Esophagus muscularis mucosa (tissue), 4 donors: Measurements from ENCODE around the gene FHOD1. TPM values are rescaled to one million over a fixed set of nuclear protein-coding genes. Genes with fewer than 3 reads are reported as not detected.

Experiments used
- DNase-seq: peaks from one replicate; pipeline ENCODE4 v3.0.0-alpha.2; 2017; ENCODE audit errors: extremely low spot score
- H3K27ac ChIP-seq, 4 donors: fragments of 200-600 bp; sonication (generic); replicated peaks in 1 of 4; 1 replicate in 3 of 4; 2 replicates in 1 of 4; pipeline ENCODE4 v1.5.1; 2016 to 2019; ENCODE audit warnings: mild to moderate bottlenecking in 1 of 4
- H3K27me3 ChIP-seq, 4 donors: fragments of 200-600 bp; sonication (generic); one replicate each; pipeline versions ENCODE4 v1.5.1 to v1.6.0; 2016 to 2019
- H3K36me3 ChIP-seq, 4 donors: fragments of 200-600 bp; sonication (generic); one replicate each; pipeline ENCODE4 v1.5.1; 2016 to 2019
- H3K4me1 ChIP-seq, 4 donors: fragments of 200-600 bp; sonication (generic); one replicate each; pipeline ENCODE4 v1.5.1; 2016 to 2019
- H3K4me3 ChIP-seq, 4 donors: fragments of 200-600 bp; sonication (generic); 1 replicate in 2 of 4; 2 replicates in 2 of 4; pipeline ENCODE4 v1.5.1; 2016 to 2019; ENCODE audit warnings: mild to moderate bottlenecking in 4 of 4, moderate library complexity in 1 of 4
- H3K9me3 ChIP-seq, 4 donors: fragments of 200-600 bp; sonication (generic); 1 replicate in 3 of 4; 2 replicates in 1 of 4; pipeline ENCODE4 v1.5.1; 2016 to 2019
- EP300 ChIP-seq: sonication (generic); formaldehyde crosslinking; IDR thresholded peaks from one replicate; pipeline ENCODE4 v1.6.1; 2017; ENCODE audit warnings: antibody characterized with exemption
- POLR2A ChIP-seq: fragments of 450-650 bp; IDR thresholded peaks from one replicate; pipeline ENCODE4 v1.6.1; 2017; ENCODE audit warnings: antibody characterized with exemption, moderate library complexity, mild to moderate bottlenecking, low read depth
- POLR2AphosphoS5 ChIP-seq, 2 donors: sonication (generic); formaldehyde crosslinking; IDR thresholded peaks; one replicate each; pipeline ENCODE4 v1.6.1; 2017; ENCODE audit warnings: antibody characterized with exemption in 2 of 2
- WGBS: methylation state at CpG from one replicate; pipeline ENCODE4 v1.1.5; 2018; 5-methylcytosine and 5-hydroxymethylcytosine counted together
- intact Hi-C: fragments of 100-400 bp; cut with DNase I; formaldehyde crosslinking; loops from one replicate; pipeline ENCODE4 v1.15.1; 2023
- total RNA-seq, 4 donors: library from RNA; depleted of rRNA; stranded (reverse); fragments of >200 nt; gene quantifications; one replicate each; pipeline versions ENCODE4 v1.1.0 to v1.2.1, GENCODE V29; 2016
- TF ChIP-seq, protein P1 (sequence below), 3 experiments: fragments of 200-600 bp in 2 of 3; fragments of 450-650 bp in 1 of 3; sonication (generic) in 2 of 3; IDR thresholded peaks; one replicate each; pipeline ENCODE4 v1.5.1; 2017 to 2019; ENCODE audit warnings: antibody characterized with exemption in 3 of 3, mild to moderate bottlenecking in 2 of 3, moderate library complexity in 1 of 3

Gene FHOD1
- total RNA-seq, 4 donors from 2014 or later = 8.0 to 15.6 (median 10.0) TPM

DNA sequence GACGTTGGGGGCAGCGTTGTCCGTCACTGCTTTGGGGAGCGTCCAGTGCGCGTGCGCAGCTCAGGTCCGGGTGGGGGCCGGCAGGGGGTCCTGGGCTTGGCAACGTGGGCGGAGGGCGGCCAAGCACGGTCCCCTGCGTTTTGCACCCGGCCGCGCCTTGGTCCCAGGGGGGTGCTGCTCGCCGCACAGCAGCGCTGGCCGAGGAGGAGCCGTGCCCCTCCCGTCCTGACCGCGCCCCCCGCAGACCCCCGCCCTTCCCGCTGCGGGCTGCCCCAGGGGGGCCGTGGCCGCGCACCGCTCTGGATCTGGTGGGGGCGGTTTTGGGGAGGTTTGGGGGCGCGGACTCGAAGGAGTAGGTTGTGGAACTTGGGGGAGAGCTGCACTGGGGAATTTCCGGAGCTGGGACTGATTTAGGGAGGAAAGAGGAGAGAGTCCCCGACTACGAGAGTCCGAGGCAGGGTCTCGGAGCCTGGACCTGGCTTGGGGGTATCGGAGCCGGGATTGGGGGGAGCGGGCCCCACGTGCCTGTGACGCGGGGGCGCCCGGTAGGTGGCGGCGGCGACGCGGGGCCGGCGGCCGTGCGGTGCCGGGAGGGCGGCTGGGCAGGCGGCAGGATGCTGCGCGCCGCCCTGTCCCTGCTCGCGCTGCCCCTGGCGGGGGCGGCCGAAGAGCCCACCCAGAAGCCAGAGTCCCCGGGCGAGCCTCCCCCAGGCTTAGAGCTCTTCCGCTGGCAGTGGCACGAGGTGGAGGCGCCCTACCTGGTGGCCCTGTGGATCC, 1.3 kb upstream of the FHOD1 start, which contains the start of gene SLC9A5:
Gene SLC9A5, plus strand, starts transcription at position 579 of the 777 bp plus-strand sequence. Its CDS starts 36 bp downstream, at position 615.
- no peak for DNase-seq
- no peaks in the 10 kb centered on the region for H3K9me3 ChIP-seq
- H3K4me3 ChIP-seq = peak within 1 kb of the TSS; percentile 70 to 75 (median 74)
- peak within 1 kb of the TSS; percentile 81 to 88 (median 84) for H3K27ac ChIP-seq
- peaks cover 0 to 45% (median 8%) of the 10 kb centered on the region in 4 donors for H3K27me3 ChIP-seq
- H3K4me1 ChIP-seq = peaks cover 45 to 60% (median 53%) of the 10 kb centered on the region in 4 donors
- H3K36me3 ChIP-seq = no peaks in the 10 kb centered on the region
- 2% methylated on average over 31 of the region's 75 CpGs for WGBS
- TF ChIP-seq, protein P1, sequence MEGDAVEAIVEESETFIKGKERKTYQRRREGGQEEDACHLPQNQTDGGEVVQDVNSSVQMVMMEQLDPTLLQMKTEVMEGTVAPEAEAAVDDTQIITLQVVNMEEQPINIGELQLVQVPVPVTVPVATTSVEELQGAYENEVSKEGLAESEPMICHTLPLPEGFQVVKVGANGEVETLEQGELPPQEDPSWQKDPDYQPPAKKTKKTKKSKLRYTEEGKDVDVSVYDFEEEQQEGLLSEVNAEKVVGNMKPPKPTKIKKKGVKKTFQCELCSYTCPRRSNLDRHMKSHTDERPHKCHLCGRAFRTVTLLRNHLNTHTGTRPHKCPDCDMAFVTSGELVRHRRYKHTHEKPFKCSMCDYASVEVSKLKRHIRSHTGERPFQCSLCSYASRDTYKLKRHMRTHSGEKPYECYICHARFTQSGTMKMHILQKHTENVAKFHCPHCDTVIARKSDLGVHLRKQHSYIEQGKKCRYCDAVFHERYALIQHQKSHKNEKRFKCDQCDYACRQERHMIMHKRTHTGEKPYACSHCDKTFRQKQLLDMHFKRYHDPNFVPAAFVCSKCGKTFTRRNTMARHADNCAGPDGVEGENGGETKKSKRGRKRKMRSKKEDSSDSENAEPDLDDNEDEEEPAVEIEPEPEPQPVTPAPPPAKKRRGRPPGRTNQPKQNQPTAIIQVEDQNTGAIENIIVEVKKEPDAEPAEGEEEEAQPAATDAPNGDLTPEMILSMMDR (IDR thresholded peaks at IDR 0.05) = peak; percentile 21 to 30 (median 26)
- no peak for TF ChIP-seq EP300
- intact Hi-C loops = no loop called here

DNA sequence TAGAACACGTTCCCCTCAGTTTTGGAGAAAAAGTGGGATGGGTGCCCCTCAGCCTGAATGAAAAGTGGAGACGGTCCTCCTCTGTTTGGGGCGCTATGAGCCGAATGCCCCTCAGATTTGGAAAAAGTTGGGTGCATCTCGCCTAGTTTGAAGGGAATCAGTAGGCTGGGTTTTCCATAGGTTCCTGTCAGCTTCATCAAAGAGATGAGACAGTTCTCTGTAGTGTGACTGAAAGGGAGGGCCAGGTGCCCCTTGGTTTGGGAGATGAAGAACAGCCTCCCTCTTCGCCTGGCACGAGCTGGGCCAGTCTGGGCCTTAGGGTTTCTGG, 756 bp upstream of the FHOD1 start:
- Histone ChIP-seq H3K27ac (peak overlapping the region in 3 of 4 donors; percentile 81 to 87 (median 82)), H3K4me1 (peaks cover 50 to 65% (median 58%) of the 10 kb centered on the region in 4 donors), H3K27me3 (peaks cover 0 to 44% (median 7%) of the 10 kb centered on the region in 4 donors), H3K9me3 (no peaks in the 10 kb centered on the region), H3K4me3 (peak overlapping the region; percentile 70 to 75 (median 74)), H3K36me3 (no peaks in the 10 kb centered on the region)
- TF ChIP-seq POLR2A (no peak), EP300 (no peak), POLR2AphosphoS5 (IDR thresholded peaks at IDR 0.05) (no peak)
- TF ChIP-seq, protein P1 (IDR thresholded peaks at IDR 0.05) = no peak
- intact Hi-C loops = no loop called here
- WGBS = 1% methylated on average over 7 of the region's 7 CpGs
- no peak for DNase-seq

DNA sequence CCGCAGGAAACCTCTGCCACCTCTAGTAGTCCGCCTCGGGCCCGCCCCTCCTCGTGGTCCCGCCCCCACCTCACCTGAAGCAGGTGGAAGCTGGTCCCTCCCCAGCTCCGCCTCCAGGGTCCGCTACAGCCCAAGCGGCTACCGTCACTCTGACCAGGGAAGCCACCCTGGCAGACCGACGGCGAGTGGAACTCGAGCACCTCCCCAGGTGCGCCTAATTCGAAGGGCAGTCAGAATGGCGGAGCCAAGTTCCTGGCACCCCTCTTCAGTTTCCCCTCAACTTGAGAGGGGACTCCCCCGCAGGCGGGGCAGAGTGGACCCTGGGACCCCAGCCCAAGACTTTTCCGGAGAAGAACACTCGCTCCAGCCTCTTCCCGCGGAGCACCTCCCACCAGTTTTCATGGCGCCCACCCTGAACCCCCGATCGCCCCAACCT, 507 bp downstream of the FHOD1 start:
- peak; percentile 23 for TF ChIP-seq POLR2A
- TF ChIP-seq, protein P1 (IDR thresholded peaks at IDR 0.05) = no peak
- peak overlapping the region; percentile 81 to 88 (median 84) for H3K27ac ChIP-seq
- peaks cover 0 to 33% (median 7%) of the 10 kb centered on the region in 4 donors for H3K27me3 ChIP-seq
- intact Hi-C loops = no loop called here
- peaks cover 63 to 76% (median 69%) of the 10 kb centered on the region in 4 donors for H3K4me1 ChIP-seq
- 0% methylated on average over 14 of the region's 26 CpGs for WGBS
- H3K36me3 ChIP-seq = no peaks in the 10 kb centered on the region
- H3K9me3 ChIP-seq = no peaks in the 10 kb centered on the region
- no peak for DNase-seq
- peak overlapping the region; percentile 70 to 75 (median 74) for H3K4me3 ChIP-seq

DNA sequence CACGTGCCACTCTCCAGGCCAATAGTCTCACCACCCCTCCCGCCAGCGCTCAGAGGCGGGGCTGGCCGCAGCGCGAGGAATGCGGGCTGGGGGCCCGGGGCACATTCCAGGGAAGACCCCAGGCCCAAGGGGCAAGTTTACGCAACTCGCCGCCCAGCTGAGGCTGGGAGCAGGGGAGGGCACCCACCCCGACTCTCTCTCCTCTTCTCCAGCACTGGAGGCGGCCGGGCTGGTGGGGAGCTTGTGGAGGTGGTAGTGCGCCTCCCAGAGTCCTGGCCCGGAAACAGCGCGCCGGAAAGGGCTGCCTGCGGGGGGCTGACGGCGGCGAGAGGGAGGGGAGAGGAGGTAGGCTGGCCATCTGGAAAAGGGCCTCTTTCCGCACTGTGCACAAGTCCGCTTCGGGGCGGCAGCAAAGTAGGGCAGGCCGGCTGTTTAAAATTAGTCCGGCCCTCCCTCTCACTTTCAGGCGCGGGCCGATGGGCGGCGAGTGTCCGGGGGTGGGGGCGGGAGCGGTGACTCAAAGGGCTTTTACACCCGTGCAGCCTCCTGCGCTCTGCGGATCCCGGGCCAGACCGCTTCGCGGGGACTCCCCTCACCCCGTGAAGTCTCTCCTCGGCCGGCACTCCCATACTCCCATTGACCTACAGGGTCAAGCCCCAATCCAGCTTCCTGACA, 1.1 kb downstream of the FHOD1 start:
- H3K27me3 ChIP-seq = peaks cover 0 to 28% (median 6%) of the 10 kb centered on the region in 4 donors
- peak overlapping the region; percentile 81 to 88 (median 84) for H3K27ac ChIP-seq
- no peaks in the 10 kb centered on the region for H3K36me3 ChIP-seq
- WGBS = 0% methylated on average over 22 of the region's 48 CpGs
- no peaks in the 10 kb centered on the region for H3K9me3 ChIP-seq
- DNase-seq = no peak
- TF ChIP-seq POLR2AphosphoS5 (IDR thresholded peaks at IDR 0.05) = peak; percentile 57 to 58
- TF ChIP-seq, protein P1 (IDR thresholded peaks at IDR 0.05) = peak; percentile 20 to 33 (median 28)
- TF ChIP-seq POLR2A = peak; percentile 21
- TF ChIP-seq EP300 = no peak
- H3K4me1 ChIP-seq = peaks cover 69 to 81% (median 74%) of the 10 kb centered on the region in 4 donors
- H3K4me3 ChIP-seq = peak overlapping the region; percentile 70 to 75 (median 74)
- intact Hi-C loops = no loop called here
